NCI-H524 (cell line): ENCODE measurements around the gene ID3.

Experiments used
- DNase-seq, 2 experiments: peaks; one replicate each; lab custom pipeline; 2025; lab: John Stamatoyannopoulos, UW

The ID3 gene

DNA sequence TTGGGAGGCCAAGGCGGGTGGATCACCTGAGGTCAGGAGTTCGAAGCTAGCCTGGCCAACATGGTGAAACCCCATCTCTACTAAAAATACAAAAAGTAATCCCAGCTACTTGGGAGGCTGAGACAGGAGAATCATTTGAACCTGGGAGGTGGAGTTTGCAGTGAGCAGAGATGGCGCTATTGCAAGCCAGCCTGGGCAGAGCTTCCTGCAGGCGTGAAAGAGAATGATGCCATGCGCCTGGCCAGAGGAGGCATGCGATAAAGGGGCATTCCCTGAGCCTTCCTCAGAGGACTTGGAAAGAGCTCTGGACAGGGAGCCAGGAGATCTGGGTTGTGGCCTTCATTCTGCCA is 31.4 kb downstream of the ID3 start:
- DNase-seq: no peak

DNA sequence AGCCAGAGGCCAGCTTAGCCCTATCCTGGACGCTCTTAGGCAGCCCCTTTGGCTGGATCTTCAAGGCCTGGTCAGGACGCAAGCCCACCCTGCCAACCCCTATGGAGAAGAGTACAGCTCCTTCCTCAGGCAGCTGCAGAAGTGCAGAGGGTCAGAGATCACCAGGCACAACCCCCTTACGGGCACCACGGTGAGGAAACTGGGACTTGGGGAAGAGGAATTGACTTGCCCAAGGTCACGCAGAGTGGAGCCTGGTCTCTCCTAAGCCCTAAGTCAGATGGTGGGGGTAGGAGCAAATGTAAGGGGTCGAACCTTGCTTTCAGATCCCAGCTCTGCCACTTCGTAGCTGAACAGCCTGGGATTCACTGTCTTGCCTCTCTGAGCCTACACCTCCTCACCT is 31.9 kb downstream of the ID3 start:
- no peak for DNase-seq

GRCh38 chr1:23526329-23527041 is 32.8 kb downstream of the ID3 start:
- DNase-seq: no peak

- peak in 1 of 2 experiments; percentile 65 for DNase-seq
Observed at GRCh38 chr1:23525558-23526250, 33.6 kb downstream of the ID3 start.

DNA sequence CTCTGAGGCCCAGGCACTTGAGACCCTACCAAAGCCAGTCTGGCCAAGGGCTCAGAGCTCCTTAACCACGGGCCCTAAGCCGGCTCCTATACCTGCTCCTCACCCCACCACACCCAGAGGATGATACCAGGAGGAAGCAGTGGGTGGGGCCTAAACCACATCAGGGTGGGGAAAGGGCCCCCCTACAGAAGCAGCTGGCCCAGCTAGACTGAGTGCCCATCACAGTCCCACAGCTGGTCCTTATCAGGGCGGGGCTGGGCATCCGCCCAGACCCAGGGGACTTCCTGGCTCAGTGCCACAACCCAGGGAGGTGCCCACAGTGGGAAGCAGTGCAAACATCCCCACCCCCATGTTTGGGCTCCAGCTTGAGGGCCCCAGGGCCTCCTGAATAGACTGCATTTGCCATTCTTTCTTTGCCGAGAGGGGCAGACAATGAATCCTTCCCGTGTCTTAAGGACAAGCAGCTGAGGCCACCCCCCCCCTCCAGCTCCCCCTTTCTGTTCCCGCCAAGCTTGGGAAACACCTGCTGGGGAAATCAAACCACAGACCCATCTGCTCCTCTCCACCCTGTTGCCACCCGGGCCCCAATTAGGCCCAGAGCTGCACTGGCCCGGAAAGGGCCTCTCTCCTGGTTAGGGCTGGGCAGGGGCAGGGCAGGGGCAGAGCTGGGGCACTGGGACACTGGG is 34.4 kb downstream of the ID3 start:
- DNase-seq: peak; percentile 89 to 91

GRCh38 chr1:23524163-23524562 is 35.1 kb downstream of the ID3 start:
- DNase-seq: no peak

DNA sequence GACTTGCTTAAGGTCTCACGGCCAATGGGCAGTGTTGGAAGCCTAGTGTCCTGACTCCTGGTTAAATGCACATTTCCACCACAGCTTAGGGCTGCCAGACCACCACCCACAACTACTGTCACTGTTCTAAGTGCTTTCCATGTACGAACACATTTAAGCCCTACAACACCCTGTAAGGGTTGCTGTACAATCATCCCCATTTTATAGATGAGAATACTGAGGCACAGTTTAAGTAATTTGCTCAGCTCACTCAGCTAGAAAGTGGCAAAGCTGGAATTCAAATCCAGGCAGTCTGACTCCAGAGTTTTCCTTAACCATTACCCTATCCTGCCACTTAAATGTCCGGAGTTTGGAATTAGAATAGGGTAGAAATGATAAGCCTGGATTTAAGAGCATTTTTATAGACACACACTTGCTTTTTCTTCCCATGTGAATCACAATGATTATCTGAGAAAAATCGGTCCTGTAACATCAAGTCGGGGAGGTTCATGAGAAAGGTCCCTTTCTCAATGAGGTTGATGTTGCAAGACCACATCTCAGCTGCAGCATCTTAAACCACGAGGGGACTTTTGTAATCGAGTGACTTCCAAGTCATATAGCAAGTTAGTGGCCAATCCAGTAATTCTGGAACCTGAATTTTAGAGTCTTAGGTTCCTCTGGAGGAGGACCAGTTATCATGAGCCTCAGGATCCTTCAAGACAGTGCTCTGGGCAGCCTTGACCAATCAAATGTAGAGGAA is 36.9 kb downstream of the ID3 start:
- DNase-seq: no peak

DNA sequence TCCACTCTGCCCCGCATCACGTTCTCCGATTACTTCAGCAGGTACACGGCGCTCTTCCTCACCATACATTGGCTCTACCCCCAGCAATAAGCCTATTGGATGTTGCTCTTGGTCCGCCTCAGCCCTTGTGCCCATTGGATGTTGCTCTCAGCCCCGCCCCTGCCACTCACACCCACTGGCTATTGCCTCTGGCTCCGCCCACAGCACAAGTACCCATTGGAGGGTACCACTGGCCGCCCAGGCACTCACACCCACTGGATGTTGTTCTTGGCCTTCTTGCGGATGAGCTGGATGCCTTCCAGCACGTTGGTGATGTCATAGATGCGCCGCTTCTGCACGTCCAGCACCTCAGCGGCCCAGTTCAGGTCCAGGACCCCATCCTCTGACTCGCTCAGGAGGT is 37.7 kb downstream of the ID3 start:
- DNase-seq: no peak

GRCh38 chr1:23517581-23517980 is 41.7 kb downstream of the ID3 start:
- no peak for DNase-seq

GRCh38 chr1:23515905-23516304 is 43.4 kb downstream of the ID3 start:
- DNase-seq: no peak

DNA sequence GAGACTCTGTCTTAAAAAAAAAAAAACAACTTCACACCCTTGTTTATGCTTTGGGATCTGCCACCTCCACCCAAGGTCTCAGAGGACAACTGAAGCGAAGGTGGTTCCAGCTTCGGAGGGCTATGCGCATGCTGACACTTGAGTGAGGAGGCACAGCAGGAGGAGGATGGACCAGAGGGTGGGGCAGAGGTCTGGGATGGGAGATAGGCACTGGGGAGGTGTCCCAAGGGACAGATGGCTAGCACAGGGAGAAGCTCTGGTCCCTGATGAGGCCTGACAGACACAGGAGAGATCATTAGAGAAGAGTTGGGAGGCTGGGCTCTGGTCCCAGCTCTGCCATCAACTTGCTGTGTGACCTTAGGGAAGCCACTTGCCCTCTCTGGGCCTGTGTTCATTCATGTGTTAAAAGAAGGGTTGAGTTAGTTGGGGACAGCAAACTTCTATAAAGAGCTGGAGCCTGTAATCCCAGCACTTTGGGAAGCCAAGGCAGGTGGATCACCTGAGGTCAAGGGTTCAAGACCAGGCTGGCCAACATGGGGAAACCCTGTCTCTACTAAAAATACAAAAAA is 45.1 kb downstream of the ID3 start:
- DNase-seq: no peak

DNA sequence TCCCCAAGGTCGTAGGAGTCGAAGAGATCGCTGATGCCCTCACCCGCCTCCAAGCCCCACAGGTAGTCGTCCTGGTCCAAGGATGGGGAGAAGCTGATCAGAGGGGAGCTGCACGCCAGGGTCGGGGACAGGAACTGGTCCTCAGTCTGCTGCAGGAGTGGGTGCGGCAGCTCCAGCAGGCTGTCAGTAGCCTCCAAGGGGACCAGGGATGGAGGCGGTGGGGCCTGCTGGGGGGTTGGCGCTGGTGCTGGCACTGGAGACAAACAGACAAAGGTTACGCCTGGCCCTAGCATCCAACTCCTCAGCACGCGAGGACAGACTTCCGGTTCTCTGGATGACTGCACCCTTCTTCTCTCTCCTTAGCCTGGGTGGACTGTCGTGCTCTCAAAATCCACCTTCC is 49.4 kb downstream of the ID3 start:
- DNase-seq: no peak
